HG03095 (cell line): ENCODE measurements around the gene ERO1B.

Experiments
- ATAC-seq: cut with Tn5 transposase; IDR thresholded peaks from one replicate; pipeline ENCODE4 v1.9.1; 2021; ENCODE audit warnings: moderate library complexity; ENCODE audit not compliant: unreplicated experiment

Gene ERO1B

DNA sequence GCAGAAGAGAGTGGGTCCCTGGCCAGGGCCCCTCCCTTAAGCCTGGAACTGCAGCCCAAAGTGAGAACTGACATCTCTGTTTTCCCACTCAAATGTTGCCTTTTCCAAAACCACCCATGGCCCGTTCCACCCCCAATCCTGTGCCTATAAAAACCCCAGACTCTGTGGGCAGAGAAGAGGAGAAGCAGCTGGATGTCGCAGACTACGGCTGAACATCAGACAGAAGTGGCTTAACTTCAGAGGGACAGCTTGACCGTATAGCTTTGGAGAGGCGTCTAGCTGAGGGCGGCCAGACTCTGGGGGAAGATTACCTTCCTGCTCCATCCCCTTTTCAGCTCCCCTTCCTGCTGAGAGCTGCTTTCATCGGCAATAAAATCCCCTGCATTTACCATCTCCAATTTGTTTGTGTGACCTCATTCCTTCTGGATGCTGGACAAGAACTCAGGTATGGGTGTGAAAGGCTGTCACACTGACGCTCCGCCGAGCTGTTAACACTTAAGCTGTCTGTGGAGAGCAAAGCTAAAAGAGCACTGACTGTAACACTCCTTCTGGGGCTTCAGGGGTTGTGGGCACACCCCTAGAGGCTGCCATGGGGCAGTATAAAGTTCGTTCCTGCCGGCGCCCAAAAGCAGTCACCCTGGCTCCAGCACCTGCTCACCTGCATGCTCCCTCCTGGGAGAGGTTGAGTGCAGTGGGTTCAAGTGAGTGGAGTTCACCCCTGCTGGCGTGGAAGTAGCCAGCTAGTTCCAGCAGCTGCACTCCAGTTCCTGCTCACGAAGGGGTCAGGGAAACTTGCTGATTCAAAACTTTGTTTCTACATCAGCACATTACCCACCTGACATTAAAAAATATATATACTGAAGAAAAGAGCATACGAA, 19.6 kb upstream of the ERO1B start:
- ATAC-seq, result no peak

DNA sequence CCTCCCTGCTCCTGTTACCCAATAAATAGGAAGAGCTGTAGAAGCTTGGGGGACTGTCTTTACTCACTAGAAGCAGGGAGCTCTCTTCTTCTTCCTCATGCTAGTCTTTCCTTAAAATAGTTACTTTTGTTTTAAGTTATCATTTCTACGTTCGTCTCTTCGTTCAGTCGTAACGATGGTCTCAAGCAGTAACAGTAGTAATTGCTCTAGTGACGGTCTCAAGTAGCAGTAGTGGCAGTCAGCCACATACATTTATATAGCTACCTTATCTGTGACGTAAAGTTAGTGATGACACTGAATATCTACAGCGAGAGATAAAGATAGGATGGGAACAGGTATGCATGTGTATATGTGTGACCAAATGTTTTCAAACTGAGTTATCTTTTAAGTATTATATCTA, 15.4 kb upstream of the ERO1B start:
- ATAC-seq, result no peak

DNA sequence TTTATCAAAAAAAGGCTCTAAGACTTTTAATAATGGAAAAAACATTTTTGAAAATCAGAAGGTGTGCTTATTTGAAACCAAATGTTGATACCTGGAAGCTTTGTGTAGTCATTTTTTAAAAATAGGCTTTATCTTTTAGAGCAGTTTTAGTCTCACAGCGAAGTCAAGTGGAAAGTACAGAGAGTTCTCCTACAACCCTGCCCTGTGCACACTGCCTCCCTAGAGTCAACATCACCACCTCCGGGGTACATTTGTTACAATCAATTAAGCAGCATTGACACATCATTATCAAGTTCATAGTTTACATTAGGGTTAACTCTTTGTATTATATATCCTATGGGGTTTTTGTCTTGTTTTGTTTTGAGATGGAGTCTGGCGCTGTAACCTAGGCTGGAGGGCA, 10.7 kb upstream of the ERO1B start:
- no peak for ATAC-seq

- no peak for ATAC-seq
Observed at GRCh38 chr1:236289492-236290131, 7.9 kb upstream of the ERO1B start.

- no peak for ATAC-seq
Observed at GRCh38 chr1:236288620-236288976, 6.8 kb upstream of the ERO1B start.

- ATAC-seq, result no peak
Observed at GRCh38 chr1:236287757-236288619, 6.2 kb upstream of the ERO1B start.

- ATAC-seq, result no peak
Observed at GRCh38 chr1:236287356-236287755, 5.6 kb upstream of the ERO1B start.

- ATAC-seq, result peak; percentile 54
Observed at GRCh38 chr1:236284291-236284721, 2.5 kb upstream of the ERO1B start.

DNA sequence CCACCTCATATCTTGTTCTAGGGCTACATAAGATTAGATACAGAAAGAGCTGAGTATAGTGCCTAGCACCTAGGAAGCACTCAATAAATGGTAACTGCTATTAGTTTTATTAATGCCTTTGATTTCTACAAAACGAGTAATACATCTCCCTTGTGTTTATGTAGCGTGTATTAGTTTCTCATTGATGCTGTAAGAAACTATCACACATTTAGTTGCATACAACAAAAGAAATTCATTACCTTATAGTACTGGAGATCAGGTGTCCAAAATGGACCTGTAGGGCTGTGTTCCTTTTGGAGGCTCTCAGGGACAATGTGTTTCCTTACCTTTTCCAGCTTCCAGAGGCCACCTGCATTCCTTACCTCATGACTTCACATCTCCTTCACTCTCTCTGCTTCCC, 961 bp upstream of the ERO1B start:
- ATAC-seq, result no peak

GRCh38 chr1:236282425-236282716, 613 bp upstream of the ERO1B start:
- peak; percentile 2 for ATAC-seq

DNA sequence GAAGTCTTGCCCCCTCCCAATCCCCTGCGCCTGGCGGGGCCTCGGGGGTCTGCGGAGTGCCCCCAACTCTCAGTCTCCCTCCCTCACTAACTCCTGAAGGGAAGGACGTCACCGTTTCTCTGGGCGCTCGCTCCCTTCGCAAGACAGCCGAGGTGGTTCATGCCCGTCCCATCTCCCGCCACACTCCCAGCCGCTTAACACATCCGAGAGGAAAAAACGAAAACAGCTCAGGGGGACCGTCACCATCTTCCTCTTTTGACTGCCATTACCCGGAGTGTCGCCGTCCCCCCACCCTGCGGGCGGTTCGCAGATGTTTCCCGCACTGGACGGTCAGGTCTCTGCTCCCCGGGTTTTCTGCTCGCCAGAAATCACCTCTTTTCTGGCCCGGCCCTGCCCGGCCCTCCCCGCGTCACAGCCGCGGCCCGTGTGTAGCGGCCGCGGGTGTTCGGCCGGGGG, 532 bp downstream of the ERO1B start:
- peak; percentile 10 for ATAC-seq

GRCh38 chr1:236280438-236281197, 1.1 kb downstream of the ERO1B start:
- ATAC-seq, result no peak

DNA sequence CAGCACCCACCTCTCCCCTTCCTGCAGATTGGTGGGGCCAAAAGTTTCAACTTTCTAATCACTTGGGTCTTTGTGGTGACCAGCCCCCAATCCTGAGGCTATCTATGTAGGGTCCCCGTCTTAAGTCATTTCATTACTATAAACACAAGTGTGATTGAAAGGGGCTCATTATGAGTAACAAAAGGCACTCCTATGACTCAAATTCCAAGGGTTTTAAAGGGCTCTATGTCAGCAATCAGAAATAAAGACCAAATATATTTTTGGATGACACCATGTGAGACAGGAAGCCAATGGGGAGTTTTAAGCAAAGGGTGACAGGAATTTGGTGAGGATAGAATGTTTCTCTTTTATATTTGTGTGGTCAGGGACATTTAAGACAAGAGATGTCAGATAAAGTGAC, 6.2 kb downstream of the ERO1B start:
- ATAC-seq, result no peak

GRCh38 chr1:236275061-236275460, 6.7 kb downstream of the ERO1B start:
- ATAC-seq, result no peak

GRCh38 chr1:236273358-236273757, 8.4 kb downstream of the ERO1B start:
- no peak for ATAC-seq

GRCh38 chr1:236269439-236269838, 12.3 kb downstream of the ERO1B start:
- no peak for ATAC-seq

DNA sequence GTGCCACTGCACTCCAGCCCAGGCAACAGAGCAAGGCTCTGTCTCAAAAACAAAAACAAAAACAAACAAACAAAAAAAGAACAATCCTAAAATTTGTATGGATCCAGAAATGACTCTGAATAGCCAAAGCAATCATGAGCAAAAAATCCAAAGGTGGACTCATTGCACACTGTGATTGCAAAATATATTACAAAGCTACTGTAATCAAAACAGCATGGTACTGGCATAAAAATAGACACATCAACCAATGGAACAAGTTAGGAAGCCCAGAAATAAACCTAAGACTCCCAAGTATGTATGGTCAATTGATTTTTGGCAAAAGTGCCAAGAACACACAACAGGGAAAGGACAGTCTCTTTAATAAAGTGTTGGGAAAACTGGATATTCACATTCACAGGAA, 19.9 kb downstream of the ERO1B start:
- no peak for ATAC-seq

DNA sequence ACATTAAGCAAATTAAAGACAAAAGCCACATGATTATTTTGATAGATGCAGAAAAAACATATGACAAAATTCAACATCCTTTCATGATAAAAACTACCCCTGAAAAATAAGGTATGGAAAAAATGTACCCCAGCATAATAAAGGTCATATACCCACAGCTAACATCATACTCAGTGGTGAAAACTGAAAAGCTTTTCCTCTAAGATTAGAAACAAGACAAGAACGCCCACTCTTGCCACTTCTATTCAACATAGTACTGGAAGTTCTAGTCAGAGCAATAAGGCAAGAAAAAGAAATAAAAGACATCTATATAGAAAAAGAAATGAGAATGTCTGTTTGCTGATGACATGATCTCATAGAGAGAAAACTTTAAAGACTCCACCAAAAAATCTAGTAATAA, 20.7 kb downstream of the ERO1B start:
- no peak for ATAC-seq

GRCh38 chr1:236259043-236259442, 22.7 kb downstream of the ERO1B start:
- ATAC-seq, result no peak

DNA sequence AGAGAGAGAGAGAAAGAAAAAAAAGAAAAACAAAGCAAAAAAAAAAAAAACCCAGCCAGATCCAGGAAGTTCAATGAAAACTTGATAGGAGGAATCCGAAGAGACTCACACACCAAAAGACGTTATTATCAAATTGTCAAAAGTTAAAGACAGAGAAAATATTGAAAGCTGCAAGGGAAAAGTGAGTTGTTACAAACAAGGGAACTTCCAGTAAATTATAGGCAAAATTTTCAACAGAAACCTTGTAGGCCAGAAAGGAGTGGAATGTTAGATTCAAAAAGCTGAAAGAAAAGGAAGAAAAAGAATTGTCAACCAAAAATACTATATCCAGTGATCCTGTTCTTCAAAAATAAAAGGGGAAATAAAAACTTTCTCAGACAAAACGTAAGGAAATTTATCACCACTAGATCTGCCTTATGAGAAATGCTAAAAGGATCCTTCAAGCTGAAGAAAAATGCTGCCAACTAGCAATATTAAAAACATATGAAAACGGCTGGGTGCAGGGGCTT, 23.6 kb downstream of the ERO1B start:
- no peak for ATAC-seq

- ATAC-seq, result no peak
Observed at GRCh38 chr1:236257216-236257615, 24.5 kb downstream of the ERO1B start.
